ENCODE results near the gene LMAN2. TPM values are rescaled to one million over a fixed set of nuclear protein-coding genes. Genes with fewer than 3 reads are reported as not detected.

The LMAN2 gene
- total RNA-seq, 2 donors from 2014 or later, result 72.4 to 95.7 TPM

Other genes starting within 250 kb of the LMAN2 start
- 10 to 100 TPM; 60.5 to 67.6 TPM for gene NSD1, start 217.9 kb downstream of the LMAN2 start, total RNA-seq
- gene RAB24, start 47.9 kb downstream of the LMAN2 start, total RNA-seq, result 10 to 100 TPM; 17.4 to 18.6 TPM
- 10 to 100 TPM; 81.8 to 91.9 TPM for gene PRELID1, start 47.9 kb downstream of the LMAN2 start, total RNA-seq
- 1 to 10 TPM; 5.4 to 6.1 TPM for gene MXD3, start 39.8 kb downstream of the LMAN2 start, total RNA-seq
- 10 to 100 TPM; 11.3 to 13.4 TPM for gene RGS14, start 6.3 kb upstream of the LMAN2 start, total RNA-seq
- gene SLC34A1, start 32.8 kb upstream of the LMAN2 start, total RNA-seq, result not detected
- gene PFN3, start 49.0 kb upstream of the LMAN2 start, total RNA-seq, result not detected
- under 1 TPM; 0.38 to 0.93 TPM for gene F12, start 57.9 kb upstream of the LMAN2 start, total RNA-seq
- gene GRK6, start 75.0 kb upstream of the LMAN2 start, total RNA-seq, result 10 to 100 TPM; 22.9 to 28.2 TPM
- gene PRR7, start 95.1 kb upstream of the LMAN2 start, total RNA-seq, result 1 to 10 TPM in 1 of 2 donors, under 1 TPM in 1; 0.79 to 2.0 TPM
- gene DBN1, start 122.0 kb upstream of the LMAN2 start, total RNA-seq, result 100 to 1,000 TPM in 1 of 2 donors, 10 to 100 TPM in 1; 94.9 to 121 TPM
- 100 to 1,000 TPM; 448 to 580 TPM for gene PDLIM7, start 145.9 kb upstream of the LMAN2 start, total RNA-seq
- gene DOK3, start 158.2 kb upstream of the LMAN2 start, total RNA-seq, result 10 to 100 TPM in 1 of 2 donors, 1 to 10 TPM in 1; 8.0 to 19.2 TPM
- 10 to 100 TPM; 52.1 to 52.6 TPM for gene DDX41, start 165.3 kb upstream of the LMAN2 start, total RNA-seq
- gene FAM193B, start 202.9 kb upstream of the LMAN2 start, total RNA-seq, result 10 to 100 TPM; 33.6 to 36.5 TPM
- gene TMED9, start 240.5 kb upstream of the LMAN2 start, total RNA-seq, result 100 to 1,000 TPM; 117 TPM
- 10 to 100 TPM; 17.1 to 17.6 TPM for gene B4GALT7, start 248.5 kb upstream of the LMAN2 start, total RNA-seq